HCT116 (cell line): ENCODE results near the gene SNAI1. TPM values are rescaled to one million over a fixed set of nuclear protein-coding genes. Genes with fewer than 3 reads are reported as not detected.

ENCODE experiments used
- ATAC-seq: fragments of 200-7000 bp; cut with Tn5 transposase; 2 replicates; pipeline ENCODE4 v1.9.1; 2020; ENCODE audit warnings: mild to moderate bottlenecking, moderate library complexity
- BruUV-seq: library from RNA; stranded (reverse); fragments of 400-500 nt; replicated peaks from 2 replicates; lab custom pipeline; 2021; lab: Mats Ljungman, UMichigan
- CTCF ChIA-PET: fragments of 300-600 bp; sonication (Branson Sonifier 250); formaldehyde crosslinking; loops from one replicate; lab custom pipeline; 2021; ENCODE audit warnings: antibody characterized with exemption; lab: Charles Lee
- POLR2A ChIA-PET: fragments of 300-600, 350-600 bp; sonication (Branson Sonifier 250); formaldehyde crosslinking; loops from one replicate; lab custom pipeline; 2021; ENCODE audit warnings: antibody characterized with exemption; lab: Charles Lee
- RAD21 ChIA-PET, 2 experiments: fragments of 300-600 bp; sonication (Branson Sonifier 250); formaldehyde crosslinking; loops; one replicate each; lab custom pipeline; 2023; ENCODE audit warnings: low total read pairs in 2 of 2; ENCODE audit not compliant: uncharacterized antibody in 2 of 2, unreplicated experiment in 2 of 2, low non-redundant PET in 1 of 2; lab: Charles Lee
- DNase-seq: peaks from one replicate; pipeline ENCODE4 v3.0.0-alpha.2; 2010; ENCODE audit warnings: low read depth, low spot score
- H2AFZ ChIP-seq: fragments of 200-600 bp; shearing (Covaris generic), sonication (generic); 2 replicates; pipeline ENCODE4 v1.6.1; 2017; ENCODE audit warnings: low read depth, mixed run types, mixed read lengths, antibody characterized with exemption, low read length; ENCODE audit not compliant: poor library complexity, severe bottlenecking
- H3K27ac ChIP-seq: 2 replicates; pipeline ENCODE4 v1.5.1; 2012; ENCODE audit warnings: low read depth, low read length
- H3K27me3 ChIP-seq: fragments of 200-600 bp; sonication (generic); 2 replicates; pipeline ENCODE4 v1.6.1; 2016; ENCODE audit warnings: mixed run types, low read length, mixed read lengths; ENCODE audit not compliant: insufficient read depth
- H3K36me3 ChIP-seq, 2 experiments: fragments of 200-500 bp in 1 of 2; fragments of 200-600 bp in 1 of 2; sonication (Bioruptor generic) in 1 of 2; sonication (generic) in 1 of 2; 2 replicates each; pipeline versions ENCODE4 v1.5.1 to v1.6.1; 2014 to 2016; ENCODE audit warnings: low read length in 2 of 2, inconsistent platforms in 1 of 2, mixed read lengths in 1 of 2, mixed run types in 1 of 2; ENCODE audit not compliant: insufficient read depth in 2 of 2, control insufficient read depth in 1 of 2
- H3K4me1 ChIP-seq, 2 experiments: fragments of 200-600 bp in 1 of 2; sonication (generic) in 1 of 2; 2 replicates each; pipeline versions ENCODE4 v1.5.1 to v1.6.1; 2012 to 2017; ENCODE audit warnings: low read length in 2 of 2, inconsistent platforms in 1 of 2, mild to moderate bottlenecking in 1 of 2, mixed read lengths in 1 of 2, mixed run types in 1 of 2, moderate library complexity in 1 of 2; ENCODE audit not compliant: insufficient read depth in 2 of 2, control insufficient read depth in 1 of 2
- H3K4me2 ChIP-seq: fragments of 200-600 bp; sonication (generic); 2 replicates; pipeline ENCODE4 v1.6.1; 2017; ENCODE audit warnings: mixed run types, low read length, mixed read lengths
- H3K4me3 ChIP-seq, 2 experiments: fragments of 200-600 bp in 1 of 2; sonication (generic) in 1 of 2; replicated peaks in 1 of 2; 2 replicates each; pipeline ENCODE4 v1.5.1; 2011 to 2016; ENCODE audit warnings: low read length in 2 of 2, control low read depth in 1 of 2, low read depth in 1 of 2, mild to moderate bottlenecking in 1 of 2, mixed read lengths in 1 of 2, mixed run types in 1 of 2
- H3K79me2 ChIP-seq: fragments of 200-600 bp; sonication (generic); 2 replicates; pipeline ENCODE4 v1.6.1; 2017; ENCODE audit warnings: mild to moderate bottlenecking, mixed run types, low read length, moderate library complexity, mixed read lengths; ENCODE audit not compliant: insufficient read depth
- H3K9ac ChIP-seq: fragments of 200-600 bp; sonication (generic); 2 replicates; pipeline ENCODE4 v1.6.1; 2016; ENCODE audit warnings: low read length, mixed read lengths
- H3K9me2 ChIP-seq: fragments of 200-600 bp; sonication (generic), shearing (Covaris generic); 2 replicates; pipeline ENCODE4 v1.6.1; 2017; ENCODE audit warnings: mixed run types, mild to moderate bottlenecking, moderate library complexity; ENCODE audit not compliant: insufficient read depth
- H3K9me3 ChIP-seq, 2 experiments: fragments of 200-500 bp in 1 of 2; fragments of 200-600 bp in 1 of 2; sonication (Bioruptor generic) in 1 of 2; sonication (generic) in 1 of 2; 2 replicates each; pipeline ENCODE4 v1.6.1; 2014 to 2017; ENCODE audit warnings: low read length in 2 of 2, mixed read lengths in 2 of 2, inconsistent platforms in 1 of 2, low read depth in 1 of 2, mild to moderate bottlenecking in 1 of 2, mixed run types in 1 of 2, moderate library complexity in 1 of 2; ENCODE audit not compliant: control insufficient read depth in 1 of 2, insufficient read depth in 1 of 2
- H4K20me1 ChIP-seq: fragments of 200-600 bp; sonication (generic), shearing (Covaris generic); 2 replicates; pipeline ENCODE4 v1.6.1; 2017; ENCODE audit warnings: mixed run types, mild to moderate bottlenecking, moderate library complexity; ENCODE audit not compliant: insufficient read depth
- CBX3 ChIP-seq: IDR thresholded peaks from 2 replicates; pipeline ENCODE4 v1.6.1; 2012; ENCODE audit warnings: low read depth
- CEBPB ChIP-seq: IDR thresholded peaks from 2 replicates; pipeline ENCODE4 v1.6.1; 2012; ENCODE audit warnings: low read depth
- EGR1 ChIP-seq: IDR thresholded peaks from 2 replicates; pipeline ENCODE4 v1.6.1; 2012; ENCODE audit warnings: low read depth
- EZH2phosphoT487 ChIP-seq: fragments of 200-600 bp; IDR thresholded peaks from 2 replicates; pipeline ENCODE4 v1.6.1; 2018; ENCODE audit warnings: antibody characterized with exemption, borderline replicate concordance
- FOSL1 ChIP-seq: IDR thresholded peaks from 2 replicates; pipeline ENCODE4 v1.6.1; 2012; ENCODE audit warnings: low read depth
- JUND ChIP-seq: IDR thresholded peaks from 2 replicates; pipeline ENCODE4 v1.6.1; 2012
- POLR2A ChIP-seq: IDR thresholded peaks from 2 replicates; pipeline ENCODE4 v1.7.0; 2011; ENCODE audit warnings: borderline replicate concordance; ENCODE audit not compliant: insufficient read depth, insufficient read length; ENCODE audit errors: extremely low read depth
- POLR2AphosphoS5 ChIP-seq: IDR thresholded peaks from 2 replicates; pipeline ENCODE4 v1.6.1; 2011; ENCODE audit warnings: mild to moderate bottlenecking, low read depth, low read length, moderate library complexity
- SIN3A ChIP-seq: IDR thresholded peaks from 2 replicates; pipeline ENCODE4 v1.6.1; 2012; ENCODE audit warnings: low read depth
- YY1 ChIP-seq: IDR thresholded peaks from 2 replicates; pipeline ENCODE4 v1.6.1; 2011; ENCODE audit warnings: low read length, low read depth, moderate library complexity, mild to moderate bottlenecking; ENCODE audit not compliant: insufficient replicate concordance; ENCODE audit errors: extremely low read depth
- ZFX ChIP-seq: fragments of 450-650 bp; IDR thresholded peaks from 2 replicates; pipeline ENCODE4 v1.6.1; 2017
- intact Hi-C: fragments of 100-400 bp; cut with micrococcal nuclease; formaldehyde crosslinking; loops from 2 replicates; pipeline ENCODE4 v1.10.0; 2022
- total RNA-seq: library from RNA; stranded (reverse); gene quantifications from one replicate; pipeline ENCODE4 v1.2.1, GENCODE V29; 2021; ENCODE audit not compliant: unreplicated experiment
- TF ChIP-seq, protein P1 (sequence below): IDR thresholded peaks from 2 replicates; pipeline ENCODE4 v1.6.1; 2012
- TF ChIP-seq, protein P2 (sequence below): IDR thresholded peaks from 2 replicates; pipeline ENCODE4 v1.6.1; 2012
- TF ChIP-seq, protein P3 (sequence below), 3 experiments: fragments of 200-600 bp in 1 of 3; sonication (generic) in 1 of 3; IDR thresholded peaks in 2 of 3; conservative IDR thresholded peaks in 1 of 3; 2 replicates each; pipeline ENCODE4 v1.5.1; 2012 to 2017; ENCODE audit warnings: low read depth in 2 of 3, low read length in 2 of 3, antibody characterized with exemption in 1 of 3, borderline replicate concordance in 1 of 3, control low read depth in 1 of 3, mild to moderate bottlenecking in 1 of 3, mixed read lengths in 1 of 3, mixed run types in 1 of 3, moderate library complexity in 1 of 3; ENCODE audit not compliant: insufficient read depth in 1 of 3
- TF ChIP-seq, protein P4 (sequence below): IDR thresholded peaks from 2 replicates; pipeline ENCODE4 v1.6.1; 2012; ENCODE audit warnings: low read depth
- TF ChIP-seq, protein P5 (sequence below): IDR thresholded peaks from 2 replicates; pipeline ENCODE4 v1.6.1; 2011; ENCODE audit warnings: mild to moderate bottlenecking, low read length, moderate library complexity; ENCODE audit not compliant: insufficient replicate concordance; ENCODE audit errors: extremely low read depth

The SNAI1 gene
- total RNA-seq, 1 experiment from 2014 or later = 13.4 TPM

DNA sequence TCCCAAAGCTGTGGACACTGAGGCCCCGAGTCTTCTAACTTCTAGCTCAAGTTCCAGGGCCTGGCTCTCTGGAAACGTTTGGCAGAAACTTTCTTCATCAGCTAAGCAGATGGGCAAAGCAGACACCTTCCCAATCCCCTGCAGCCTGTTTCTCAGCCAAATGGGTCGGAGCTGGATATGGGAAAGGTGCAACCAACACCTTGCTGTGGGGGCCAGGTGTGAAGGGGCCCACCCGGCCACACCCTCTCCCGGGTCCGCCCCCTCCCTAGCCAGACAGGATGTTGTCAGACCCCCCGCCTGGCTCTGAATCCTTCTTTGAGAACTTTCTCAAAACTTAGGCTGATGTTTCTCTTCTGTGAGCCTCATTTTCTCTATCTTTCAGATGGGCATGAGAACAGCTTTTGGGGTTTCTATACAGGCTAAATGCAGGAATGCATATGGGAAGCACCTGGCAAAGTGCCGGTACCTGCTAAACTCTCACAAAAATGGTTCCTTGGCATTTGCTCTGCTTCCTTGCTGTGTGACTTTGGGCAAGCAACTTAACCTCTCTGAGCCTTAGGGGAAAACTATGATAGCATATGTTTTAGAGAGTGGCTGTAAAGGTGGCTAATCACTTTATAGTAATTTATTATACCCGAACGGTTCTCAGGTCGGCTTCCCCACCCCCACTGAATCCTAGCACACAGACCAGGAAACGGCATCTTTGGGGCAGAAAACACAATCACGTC, 1.8 kb downstream of the SNAI1 start:
- H3K4me2 ChIP-seq = peak overlapping the region; percentile 100; the same call in 1 of the 2 replicates
- peaks cover 9 to 67% of the 10 kb centered on the region in 2 experiments for H3K4me1 ChIP-seq
- ATAC-seq (no peak), DNase-seq (no peak)
- intact Hi-C loops = loop anchor here (5.0 kb wide), 1 partner anchor 183 kb away; no protein-coding TSS in a partner anchor
- TF ChIP-seq, protein P1, sequence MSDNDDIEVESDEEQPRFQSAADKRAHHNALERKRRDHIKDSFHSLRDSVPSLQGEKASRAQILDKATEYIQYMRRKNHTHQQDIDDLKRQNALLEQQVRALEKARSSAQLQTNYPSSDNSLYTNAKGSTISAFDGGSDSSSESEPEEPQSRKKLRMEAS = no peak
- TF ChIP-seq POLR2AphosphoS5 (no peak), EZH2phosphoT487 (no peak), POLR2A (no peak), ZFX (no peak), SIN3A (no peak), CEBPB (no peak), EGR1 (no peak), YY1 (no peak), FOSL1 (no peak), CBX3 (no peak), JUND (no peak)
- TF ChIP-seq, protein P2, sequence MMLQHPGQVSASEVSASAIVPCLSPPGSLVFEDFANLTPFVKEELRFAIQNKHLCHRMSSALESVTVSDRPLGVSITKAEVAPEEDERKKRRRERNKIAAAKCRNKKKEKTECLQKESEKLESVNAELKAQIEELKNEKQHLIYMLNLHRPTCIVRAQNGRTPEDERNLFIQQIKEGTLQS = no peak
- TF ChIP-seq, protein P3, sequence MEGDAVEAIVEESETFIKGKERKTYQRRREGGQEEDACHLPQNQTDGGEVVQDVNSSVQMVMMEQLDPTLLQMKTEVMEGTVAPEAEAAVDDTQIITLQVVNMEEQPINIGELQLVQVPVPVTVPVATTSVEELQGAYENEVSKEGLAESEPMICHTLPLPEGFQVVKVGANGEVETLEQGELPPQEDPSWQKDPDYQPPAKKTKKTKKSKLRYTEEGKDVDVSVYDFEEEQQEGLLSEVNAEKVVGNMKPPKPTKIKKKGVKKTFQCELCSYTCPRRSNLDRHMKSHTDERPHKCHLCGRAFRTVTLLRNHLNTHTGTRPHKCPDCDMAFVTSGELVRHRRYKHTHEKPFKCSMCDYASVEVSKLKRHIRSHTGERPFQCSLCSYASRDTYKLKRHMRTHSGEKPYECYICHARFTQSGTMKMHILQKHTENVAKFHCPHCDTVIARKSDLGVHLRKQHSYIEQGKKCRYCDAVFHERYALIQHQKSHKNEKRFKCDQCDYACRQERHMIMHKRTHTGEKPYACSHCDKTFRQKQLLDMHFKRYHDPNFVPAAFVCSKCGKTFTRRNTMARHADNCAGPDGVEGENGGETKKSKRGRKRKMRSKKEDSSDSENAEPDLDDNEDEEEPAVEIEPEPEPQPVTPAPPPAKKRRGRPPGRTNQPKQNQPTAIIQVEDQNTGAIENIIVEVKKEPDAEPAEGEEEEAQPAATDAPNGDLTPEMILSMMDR (IDR thresholded peaks at IDR 0.05 in 2 of 3, conservative IDR thresholded peaks at IDR 0.05 in 1 of 3; ENCODE audit: borderline replicate concordance in 1 of 3, insufficient read depth in 1 of 3, low read depth in 2 of 3, low read length in 2 of 3) = no peak
- TF ChIP-seq, protein P4, sequence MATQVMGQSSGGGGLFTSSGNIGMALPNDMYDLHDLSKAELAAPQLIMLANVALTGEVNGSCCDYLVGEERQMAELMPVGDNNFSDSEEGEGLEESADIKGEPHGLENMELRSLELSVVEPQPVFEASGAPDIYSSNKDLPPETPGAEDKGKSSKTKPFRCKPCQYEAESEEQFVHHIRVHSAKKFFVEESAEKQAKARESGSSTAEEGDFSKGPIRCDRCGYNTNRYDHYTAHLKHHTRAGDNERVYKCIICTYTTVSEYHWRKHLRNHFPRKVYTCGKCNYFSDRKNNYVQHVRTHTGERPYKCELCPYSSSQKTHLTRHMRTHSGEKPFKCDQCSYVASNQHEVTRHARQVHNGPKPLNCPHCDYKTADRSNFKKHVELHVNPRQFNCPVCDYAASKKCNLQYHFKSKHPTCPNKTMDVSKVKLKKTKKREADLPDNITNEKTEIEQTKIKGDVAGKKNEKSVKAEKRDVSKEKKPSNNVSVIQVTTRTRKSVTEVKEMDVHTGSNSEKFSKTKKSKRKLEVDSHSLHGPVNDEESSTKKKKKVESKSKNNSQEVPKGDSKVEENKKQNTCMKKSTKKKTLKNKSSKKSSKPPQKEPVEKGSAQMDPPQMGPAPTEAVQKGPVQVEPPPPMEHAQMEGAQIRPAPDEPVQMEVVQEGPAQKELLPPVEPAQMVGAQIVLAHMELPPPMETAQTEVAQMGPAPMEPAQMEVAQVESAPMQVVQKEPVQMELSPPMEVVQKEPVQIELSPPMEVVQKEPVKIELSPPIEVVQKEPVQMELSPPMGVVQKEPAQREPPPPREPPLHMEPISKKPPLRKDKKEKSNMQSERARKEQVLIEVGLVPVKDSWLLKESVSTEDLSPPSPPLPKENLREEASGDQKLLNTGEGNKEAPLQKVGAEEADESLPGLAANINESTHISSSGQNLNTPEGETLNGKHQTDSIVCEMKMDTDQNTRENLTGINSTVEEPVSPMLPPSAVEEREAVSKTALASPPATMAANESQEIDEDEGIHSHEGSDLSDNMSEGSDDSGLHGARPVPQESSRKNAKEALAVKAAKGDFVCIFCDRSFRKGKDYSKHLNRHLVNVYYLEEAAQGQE = no peak
- TF ChIP-seq, protein P5, sequence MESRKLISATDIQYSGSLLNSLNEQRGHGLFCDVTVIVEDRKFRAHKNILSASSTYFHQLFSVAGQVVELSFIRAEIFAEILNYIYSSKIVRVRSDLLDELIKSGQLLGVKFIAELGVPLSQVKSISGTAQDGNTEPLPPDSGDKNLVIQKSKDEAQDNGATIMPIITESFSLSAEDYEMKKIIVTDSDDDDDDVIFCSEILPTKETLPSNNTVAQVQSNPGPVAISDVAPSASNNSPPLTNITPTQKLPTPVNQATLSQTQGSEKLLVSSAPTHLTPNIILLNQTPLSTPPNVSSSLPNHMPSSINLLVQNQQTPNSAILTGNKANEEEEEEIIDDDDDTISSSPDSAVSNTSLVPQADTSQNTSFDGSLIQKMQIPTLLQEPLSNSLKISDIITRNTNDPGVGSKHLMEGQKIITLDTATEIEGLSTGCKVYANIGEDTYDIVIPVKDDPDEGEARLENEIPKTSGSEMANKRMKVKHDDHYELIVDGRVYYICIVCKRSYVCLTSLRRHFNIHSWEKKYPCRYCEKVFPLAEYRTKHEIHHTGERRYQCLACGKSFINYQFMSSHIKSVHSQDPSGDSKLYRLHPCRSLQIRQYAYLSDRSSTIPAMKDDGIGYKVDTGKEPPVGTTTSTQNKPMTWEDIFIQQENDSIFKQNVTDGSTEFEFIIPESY = no peak
- H3K4me3 ChIP-seq = no peak overlapping the region
- no peaks in the 10 kb centered on the region for H3K9me2 ChIP-seq
- peaks cover 49% of the 10 kb centered on the region for H3K79me2 ChIP-seq
- ChIA-PET CTCF (interaction anchor here (1.4 kb wide), 1 partner anchor 87 kb away, joined by 7 read pairs; no protein-coding TSS in a partner anchor), RAD21 (no interaction called here), POLR2A (interaction anchor here (0.7 kb wide), 1 partner anchor 267 kb away, joined by 3 read pairs; no protein-coding TSS in a partner anchor)
- H3K27ac ChIP-seq = no peak overlapping the region
- no peaks in the 10 kb centered on the region for H4K20me1 ChIP-seq
- H3K9ac ChIP-seq = no peak overlapping the region
- no peaks in the 10 kb centered on the region for H3K27me3 ChIP-seq
- no peaks in the 10 kb centered on the region for H3K9me3 ChIP-seq
- H2AFZ ChIP-seq = no peak overlapping the region
- BruUV-seq = TSS peak; percentile 42
- peaks cover 26 to 48% of the 10 kb centered on the region in 2 experiments for H3K36me3 ChIP-seq
